Measurements from ENCODE around the gene RNF4. TPM values are rescaled to one million over a fixed set of nuclear protein-coding genes. Genes with fewer than 3 reads are reported as not detected.

Gene RNF4
- total RNA-seq, 4 donors from 2014 or later, result 10.8 to 57.9 (median 33.9) TPM

- Histone ChIP-seq H3K27ac (no peak overlapping the region), H3K4me3 (no peak overlapping the region), H3K27me3 (no peaks in the 10 kb centered on the region), H3K36me3 (no peaks in the 10 kb centered on the region), H3K9me3 (no peaks in the 10 kb centered on the region), H3K4me1 (no peaks in the 10 kb centered on the region)
- DNase-seq, result no peak
- intact Hi-C loops (cut with DNase I; ENCODE audit: low total_unique reads), result no loop called here
- no peak for TF ChIP-seq CTCF (IDR thresholded peaks at IDR 0.05)
- TF ChIP-seq POLR2A (IDR thresholded peaks at IDR 0.05), result no peak
These were observed 29.8 kb upstream of the RNF4 start for GRCh38 chr4:2438822-2439718.

DNA sequence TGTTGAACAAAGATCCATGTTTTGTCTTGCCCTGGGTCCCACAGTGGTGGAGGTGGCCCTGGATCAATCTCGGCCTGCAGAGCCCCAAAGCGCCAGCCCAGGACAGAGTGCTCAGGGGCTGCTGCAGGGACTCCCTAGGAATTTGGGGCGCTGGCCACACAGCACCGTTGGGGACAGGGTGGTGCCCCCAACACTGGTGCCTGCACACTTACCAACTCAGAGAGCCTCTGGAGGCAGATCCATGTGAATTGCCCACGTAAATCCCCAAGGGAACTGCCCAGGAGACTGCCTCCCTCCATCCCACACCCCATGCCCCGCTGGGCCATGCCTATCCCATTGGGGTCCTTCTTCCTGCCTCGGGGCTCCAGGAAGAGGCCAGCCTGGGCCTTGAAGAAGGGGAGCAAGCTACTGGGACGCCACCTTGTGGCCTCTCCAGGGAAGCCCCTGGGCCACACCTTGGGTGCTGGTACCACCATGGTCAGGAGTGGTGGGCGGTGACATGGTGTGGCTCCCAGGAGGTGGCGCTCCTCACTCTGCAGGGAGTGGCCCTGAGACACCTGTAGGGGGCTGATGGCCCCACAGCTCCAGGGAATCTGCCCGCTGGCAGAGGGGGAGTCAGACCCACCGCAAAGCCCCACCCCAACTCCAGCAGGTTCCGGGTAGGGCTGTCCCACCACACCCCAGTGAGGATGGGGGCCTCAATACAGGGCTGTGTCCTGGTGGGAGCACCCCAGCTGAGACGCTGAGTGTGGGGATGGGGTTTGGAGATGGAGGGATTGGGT is 27.3 kb upstream of the RNF4 start:
- no peak for DNase-seq
- TF ChIP-seq POLR2A (IDR thresholded peaks at IDR 0.05) (no peak), CTCF (IDR thresholded peaks at IDR 0.05) (peak in 3 of 4 experiments; percentile 32 to 52 (median 47))
- Histone ChIP-seq H3K4me1 (no peaks in the 10 kb centered on the region), H3K27ac (no peak overlapping the region), H3K9me3 (no peaks in the 10 kb centered on the region), H3K4me3 (no peak overlapping the region), H3K36me3 (no peaks in the 10 kb centered on the region), H3K27me3 (no peaks in the 10 kb centered on the region)
- intact Hi-C loops (cut with DNase I; ENCODE audit: low total_unique reads), result no loop called here

- DNase-seq, result no peak
- no peaks in the 10 kb centered on the region for H3K4me1 ChIP-seq
- H3K4me3 ChIP-seq, result no peak overlapping the region
- H3K36me3 ChIP-seq, result no peaks in the 10 kb centered on the region
- H3K27me3 ChIP-seq, result no peaks in the 10 kb centered on the region
- no peak overlapping the region for H3K27ac ChIP-seq
- intact Hi-C loops (cut with DNase I; ENCODE audit: low total_unique reads), result no loop called here
- no peak for TF ChIP-seq CTCF (IDR thresholded peaks at IDR 0.05)
- TF ChIP-seq POLR2A (IDR thresholded peaks at IDR 0.05), result no peak
- H3K9me3 ChIP-seq, result no peaks in the 10 kb centered on the region
These were observed 26.5 kb upstream of the RNF4 start for GRCh38 chr4:2442175-2442993.

DNA sequence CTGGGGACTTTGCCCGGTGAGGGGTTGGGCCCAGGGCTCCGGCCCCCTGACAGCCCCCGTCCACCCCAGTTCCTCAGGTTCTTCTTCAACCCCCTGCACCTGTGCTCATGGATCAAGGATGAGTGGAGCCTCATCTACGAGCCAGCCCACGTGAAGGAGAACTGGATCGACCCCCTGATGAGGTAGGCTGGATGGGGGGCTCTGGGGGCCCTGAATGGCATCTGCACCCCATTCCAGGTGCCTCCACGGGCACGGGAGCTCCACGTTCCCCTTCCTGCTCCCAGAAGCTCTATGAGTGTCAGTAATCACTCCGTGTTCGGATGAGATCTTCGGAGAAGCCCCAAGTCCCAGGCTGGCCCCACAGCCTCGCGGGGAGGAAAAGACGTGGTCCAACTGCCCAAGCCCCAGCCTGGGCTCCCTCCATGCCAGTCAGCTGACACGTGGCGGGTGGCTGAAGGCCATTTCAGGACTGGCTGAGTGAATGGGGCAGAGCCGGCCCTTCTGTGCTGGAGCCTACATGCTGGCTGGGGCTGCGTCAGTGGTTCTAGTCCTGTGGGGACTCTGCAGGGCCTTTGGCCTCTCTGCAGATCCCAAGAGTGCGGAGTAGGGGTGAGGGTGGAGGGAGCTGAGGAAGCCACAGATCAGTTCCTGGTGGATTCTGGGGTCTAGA is 25.7 kb upstream of the RNF4 start:
- Histone ChIP-seq H3K27me3 (no peaks in the 10 kb centered on the region), H3K4me1 (no peaks in the 10 kb centered on the region), H3K27ac (no peak overlapping the region), H3K4me3 (no peak overlapping the region), H3K9me3 (no peaks in the 10 kb centered on the region), H3K36me3 (no peaks in the 10 kb centered on the region)
- TF ChIP-seq CTCF (IDR thresholded peaks at IDR 0.05) (no peak), POLR2A (IDR thresholded peaks at IDR 0.05) (no peak)
- intact Hi-C loops (cut with DNase I; ENCODE audit: low total_unique reads), result no loop called here
- DNase-seq, result no peak

All from uterus (tissue), 4 donors.